IPS-18c (cell line): ENCODE results near the gene HSH2D.
"Not testable (repeated sequence)": the region's sequence is repeated elsewhere in the genome, so short reads cannot be mapped to it uniquely, and the experiment has no call there.

Experiments
- H3K4me3 ChIP-seq: 2 replicates; pipeline ENCODE4 v1.7.0; 2013; ENCODE audit warnings: low read depth, mild to moderate bottlenecking, low read length, moderate library complexity; ENCODE audit not compliant: insufficient read depth
- H3K9me3 ChIP-seq: one replicate; pipeline ENCODE4 v1.6.1; 2013; ENCODE audit warnings: mild to moderate bottlenecking, low read length, moderate library complexity; ENCODE audit not compliant: control insufficient read depth, insufficient read depth

The HSH2D gene

DNA sequence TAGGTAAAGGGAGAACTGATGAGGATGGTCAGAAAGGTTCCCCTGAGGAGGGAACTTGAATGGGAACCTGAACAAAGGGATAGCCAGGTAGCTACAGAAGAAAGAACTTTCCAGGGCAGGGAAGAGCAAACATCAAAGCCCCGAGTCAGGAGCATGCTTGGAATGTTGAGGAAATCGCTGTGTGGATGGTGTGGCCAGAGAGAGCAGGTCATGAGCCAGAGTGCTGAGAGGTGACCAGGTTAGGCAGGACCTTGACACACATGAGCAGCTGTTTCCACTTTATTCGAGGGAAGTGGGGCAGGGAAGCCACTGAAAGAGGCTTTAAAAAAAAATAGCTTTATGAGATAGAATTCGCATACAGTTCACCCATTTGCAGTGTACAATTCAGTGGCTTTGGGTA, 27.4 kb upstream of the HSH2D start:
- Histone ChIP-seq H3K4me3 (no peak overlapping the region), H3K9me3 (no peaks in the 10 kb centered on the region)

DNA sequence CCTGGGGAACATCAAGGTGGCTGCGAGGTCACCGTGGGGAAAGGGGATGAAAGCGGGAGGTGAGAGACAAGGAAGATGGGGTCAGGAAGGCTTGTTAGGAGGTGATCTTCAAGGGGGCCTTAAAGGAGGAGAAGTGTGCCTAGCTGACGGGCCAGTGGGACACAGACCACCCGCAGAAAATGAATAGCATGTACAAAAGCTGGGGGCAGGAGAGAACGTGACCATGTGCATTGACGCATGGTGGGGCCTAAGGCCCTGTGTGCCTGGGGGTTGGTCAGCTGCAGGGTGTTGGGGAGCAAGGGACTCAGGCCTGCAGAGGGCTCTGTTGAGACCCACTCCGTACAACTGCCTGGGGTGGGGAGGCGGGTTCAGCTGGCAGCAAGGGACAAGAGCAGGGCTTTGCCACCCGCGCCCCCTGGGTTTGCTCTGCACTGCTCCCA, 25.9 kb upstream of the HSH2D start:
- Histone ChIP-seq H3K9me3 (no peaks in the 10 kb centered on the region), H3K4me3 (no peak overlapping the region)

DNA sequence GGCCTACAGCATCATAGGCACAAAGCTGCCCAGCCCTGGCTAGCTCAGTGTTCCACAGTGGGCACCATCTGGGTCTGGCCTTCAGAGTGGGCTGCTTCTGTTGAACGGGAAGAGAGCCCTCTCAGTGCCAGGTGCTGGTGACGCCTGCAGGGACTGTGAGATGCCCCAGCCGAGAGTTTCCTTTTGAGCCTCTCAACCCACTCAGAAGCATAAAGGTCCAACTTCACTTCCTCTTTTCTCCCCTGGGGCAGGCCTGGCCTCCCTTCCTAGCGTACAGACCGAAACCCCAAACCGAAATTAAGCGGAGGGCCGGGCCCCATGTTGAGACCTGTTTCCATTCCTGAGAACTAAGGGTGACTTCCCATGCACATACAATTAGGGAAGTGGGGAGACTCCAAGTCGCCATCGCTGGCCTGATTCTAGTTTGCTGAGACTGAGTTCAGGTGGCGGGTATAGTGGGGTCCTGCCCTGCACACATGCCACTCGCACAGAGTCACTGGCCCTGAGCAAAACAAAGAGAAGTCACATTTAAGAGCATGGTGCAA, 24.9 kb upstream of the HSH2D start:
- H3K9me3 ChIP-seq: no peaks in the 10 kb centered on the region
- no peak overlapping the region for H3K4me3 ChIP-seq

DNA sequence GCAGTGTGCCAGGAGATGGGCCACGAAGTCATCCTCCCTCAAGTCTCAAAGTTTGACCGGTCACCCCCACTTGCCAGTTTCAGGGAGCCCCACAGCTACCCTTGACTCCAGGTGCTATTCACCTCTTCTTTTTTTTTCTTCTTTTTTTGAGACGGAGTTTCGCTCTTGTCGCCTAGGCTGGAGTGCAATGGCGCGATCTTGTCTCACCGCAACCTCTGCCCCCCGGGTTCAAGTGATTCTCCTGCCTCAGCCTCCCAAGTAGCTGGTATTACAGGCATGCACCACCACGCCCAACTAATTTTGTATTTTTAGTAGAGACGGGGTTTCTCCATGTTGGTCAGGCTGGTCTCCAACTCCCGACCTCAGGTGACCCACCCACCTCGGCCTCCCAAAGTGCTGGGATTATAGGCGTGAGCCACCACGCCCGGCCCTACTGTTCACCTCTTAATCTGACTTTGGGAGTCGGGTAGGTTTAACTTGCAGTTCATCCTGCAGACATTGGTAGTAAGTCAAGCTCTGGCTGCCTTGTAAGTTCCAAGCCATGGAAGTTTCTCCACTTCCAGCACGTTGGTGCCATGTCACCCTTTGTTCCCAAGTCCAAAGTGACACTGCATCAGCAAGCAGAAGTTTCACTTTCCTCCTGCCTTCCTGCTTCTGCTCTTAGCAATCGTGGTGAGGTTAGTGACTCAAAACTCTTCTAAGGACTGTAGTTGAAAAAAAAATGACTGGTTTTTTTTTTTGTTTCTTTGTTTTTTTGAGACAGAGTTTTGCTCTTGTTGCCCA, 24.2 kb upstream of the HSH2D start:
- not testable (repeated sequence) for H3K4me3 ChIP-seq, H3K9me3 ChIP-seq

DNA sequence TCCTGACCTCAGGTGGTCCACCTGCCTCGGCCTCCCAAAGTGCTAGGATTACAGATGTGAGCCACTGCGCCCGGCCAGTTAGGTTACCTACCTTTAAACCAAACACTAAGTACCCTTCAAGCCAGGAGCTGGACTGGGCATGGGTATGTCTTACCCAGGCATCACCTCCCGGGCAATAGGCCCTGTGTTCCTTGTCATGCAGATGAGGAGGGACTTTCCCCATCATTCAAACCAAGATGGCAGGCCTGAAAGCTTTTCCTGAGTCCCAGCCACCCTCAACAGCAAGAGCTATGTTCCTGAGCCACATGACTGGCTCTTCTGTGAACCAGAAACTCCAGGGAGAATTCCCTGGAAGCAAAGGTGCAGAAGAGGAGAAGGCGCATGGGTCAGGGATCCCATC, 22.3 kb upstream of the HSH2D start:
- no peak overlapping the region for H3K4me3 ChIP-seq
- H3K9me3 ChIP-seq: no peaks in the 10 kb centered on the region

DNA sequence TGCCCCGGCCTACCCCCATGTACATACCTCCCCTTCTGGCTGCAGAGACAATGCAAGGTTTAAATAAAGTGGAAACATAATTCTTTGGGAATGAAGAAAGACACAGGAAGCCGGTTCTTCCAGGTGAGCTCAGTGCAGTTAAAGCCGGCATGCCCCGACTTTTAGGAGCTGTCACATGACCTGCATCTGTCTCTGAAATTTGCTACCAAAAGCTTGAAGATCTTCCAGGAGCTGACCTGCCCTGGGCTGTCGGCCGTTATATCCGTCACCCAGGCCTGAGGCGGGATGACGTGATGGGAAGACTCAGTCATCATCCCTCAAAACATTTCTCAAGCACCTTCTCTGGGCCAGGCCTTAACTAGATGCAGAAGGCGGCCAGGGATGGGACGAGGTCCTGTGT, 21.5 kb upstream of the HSH2D start:
- Histone ChIP-seq H3K4me3 (no peak overlapping the region), H3K9me3 (no peaks in the 10 kb centered on the region)

DNA sequence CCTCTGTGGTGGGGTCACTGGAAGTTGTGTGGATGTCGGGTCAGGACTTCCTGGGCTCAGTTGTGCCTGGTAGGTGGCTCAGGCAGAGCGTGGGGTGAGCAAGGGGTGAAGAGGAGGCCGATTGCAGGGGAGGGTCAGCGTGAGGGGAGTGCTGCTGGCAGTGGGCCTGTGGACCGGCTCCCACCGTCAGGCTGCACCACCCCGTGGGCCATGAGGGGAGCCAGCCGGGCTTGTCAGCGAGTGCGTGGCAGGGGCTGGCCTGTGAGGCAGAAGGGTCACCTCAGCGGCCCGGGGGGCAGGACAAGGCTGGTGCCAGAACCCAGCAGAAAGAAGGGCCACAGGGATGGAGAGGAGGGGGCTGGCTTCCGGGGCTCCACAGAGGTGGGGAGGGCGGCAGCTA, 18.5 kb upstream of the HSH2D start:
- Histone ChIP-seq H3K9me3 (no peaks in the 10 kb centered on the region), H3K4me3 (no peak overlapping the region)

DNA sequence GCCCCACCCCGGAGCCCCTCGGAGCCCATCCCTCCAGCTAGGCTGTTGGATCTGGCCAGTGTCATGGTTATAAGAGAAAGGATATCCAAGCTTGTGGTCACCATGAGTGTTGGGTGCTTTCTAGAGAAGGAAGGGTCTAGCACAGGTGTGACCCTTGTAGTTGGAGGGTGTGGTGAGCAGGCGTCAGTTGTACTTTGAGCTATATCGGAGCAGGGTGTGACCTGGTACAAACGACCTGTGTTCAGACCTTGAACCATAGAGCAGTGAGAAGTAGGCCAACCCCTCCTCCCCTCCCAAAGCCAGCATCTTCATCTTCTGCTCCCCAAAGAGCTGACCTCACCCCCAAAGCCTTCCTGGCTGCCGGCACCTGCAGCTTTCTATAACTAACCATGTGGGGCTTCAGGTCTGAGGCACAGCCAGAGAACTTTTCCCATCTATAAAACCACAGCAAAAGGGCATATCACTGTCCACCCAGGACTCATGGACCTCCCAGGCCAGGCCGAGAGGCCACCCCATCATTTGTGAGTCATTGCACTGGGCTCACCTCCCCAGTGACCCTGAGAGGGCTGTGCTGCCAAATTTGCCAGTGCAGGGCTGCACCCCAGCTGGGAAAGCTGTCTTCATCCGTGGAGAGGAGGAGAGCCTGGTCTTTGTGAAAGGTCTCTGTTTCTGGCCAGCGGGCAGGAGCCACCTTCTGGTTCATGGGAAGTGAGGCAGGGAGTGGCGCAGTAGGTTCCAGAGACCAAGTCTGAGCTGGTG, 17.6 kb upstream of the HSH2D start:
- no peaks in the 10 kb centered on the region for H3K9me3 ChIP-seq
- H3K4me3 ChIP-seq: no peak overlapping the region

DNA sequence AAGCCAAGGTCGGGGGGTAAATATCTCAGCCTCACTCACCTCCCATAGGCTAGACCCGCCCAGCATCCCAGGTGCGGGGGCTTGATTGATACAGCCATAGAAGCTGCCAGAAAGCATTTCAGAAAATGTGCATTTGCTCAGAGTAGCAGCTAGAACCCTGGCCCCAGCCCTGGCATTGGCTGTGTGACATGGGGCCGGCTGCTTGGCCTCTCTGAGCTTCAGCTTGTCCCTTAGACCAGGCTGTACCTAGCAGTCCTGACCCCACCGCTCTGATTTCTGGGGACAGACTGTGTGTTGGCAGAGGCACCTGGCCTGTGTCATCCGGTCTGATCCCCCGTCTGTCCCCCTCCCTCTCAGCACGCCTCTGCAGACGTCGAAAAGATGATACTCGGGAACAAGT, 16.4 kb upstream of the HSH2D start:
- Histone ChIP-seq H3K9me3 (no peaks in the 10 kb centered on the region), H3K4me3 (no peak overlapping the region)

DNA sequence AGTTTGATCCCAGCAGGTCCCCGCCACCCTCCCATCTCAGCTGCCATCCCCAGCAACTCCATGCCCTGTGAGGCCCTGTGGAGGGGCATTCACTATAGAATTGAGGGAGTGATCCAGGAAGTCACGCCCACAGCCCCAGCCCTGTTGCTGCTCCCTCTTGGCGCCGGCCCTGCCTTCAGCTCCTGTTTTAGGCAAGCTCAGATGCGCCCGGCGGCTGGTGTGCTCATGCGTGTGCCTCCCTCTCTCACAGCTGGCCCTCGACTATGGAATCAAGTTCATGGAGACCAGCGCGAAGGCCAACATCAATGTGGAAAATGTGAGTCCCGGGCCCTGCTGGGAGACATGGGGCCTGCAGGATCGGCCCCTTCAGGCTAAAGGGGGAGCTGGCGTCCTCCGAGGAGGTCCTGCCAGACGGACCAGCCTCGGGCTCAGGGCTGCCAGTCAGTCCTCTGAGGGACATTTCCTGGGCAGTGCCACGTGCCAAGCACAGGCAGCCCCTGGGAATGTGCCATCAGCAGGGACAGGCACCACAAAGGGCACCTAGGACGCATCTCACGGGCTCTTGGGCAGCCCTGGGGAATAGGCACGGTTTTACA, 15.6 kb upstream of the HSH2D start:
- H3K9me3 ChIP-seq: no peaks in the 10 kb centered on the region
- no peak overlapping the region for H3K4me3 ChIP-seq

DNA sequence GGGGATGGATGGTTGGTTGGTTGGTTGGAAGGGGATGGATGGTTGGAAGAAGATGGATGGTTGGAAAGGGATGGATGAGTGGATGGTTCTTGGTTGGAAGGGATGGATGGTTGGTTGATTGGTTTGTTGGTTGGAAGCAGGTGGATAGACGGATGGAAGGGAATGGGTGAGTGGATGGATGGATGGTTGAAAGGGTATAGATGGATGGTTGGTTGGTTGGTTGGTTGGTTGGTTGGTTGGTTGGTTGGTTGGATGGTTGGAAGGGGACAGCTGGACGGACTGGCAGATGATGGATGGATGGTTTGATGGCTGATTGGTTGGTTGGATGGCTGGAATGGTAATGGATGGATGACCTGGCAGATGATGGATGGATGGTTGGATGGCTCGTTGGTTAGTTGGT, 11.8 kb upstream of the HSH2D start:
- Histone ChIP-seq H3K9me3 (no peaks in the 10 kb centered on the region), H3K4me3 (no peak overlapping the region)

DNA sequence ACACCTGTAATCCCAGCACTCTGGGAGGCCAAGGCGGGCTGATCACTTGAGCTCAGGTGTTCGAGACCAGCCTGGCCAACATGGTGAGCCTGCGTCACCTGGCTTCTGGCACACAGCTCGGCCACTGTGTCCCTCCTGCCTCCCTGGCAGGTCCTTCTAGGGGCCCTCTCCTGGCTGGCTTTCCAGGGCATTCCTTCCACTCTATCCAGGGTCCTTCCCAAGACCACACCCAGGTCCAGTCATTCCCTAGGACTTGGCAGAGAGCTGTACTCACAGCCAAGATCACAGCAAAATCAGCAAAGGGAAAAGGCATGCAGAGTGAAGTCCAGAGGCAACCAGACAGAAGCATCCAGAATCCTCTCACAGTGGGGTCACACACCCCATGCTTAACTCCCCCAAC, 9.7 kb upstream of the HSH2D start:
- H3K4me3 ChIP-seq: no peak overlapping the region

DNA sequence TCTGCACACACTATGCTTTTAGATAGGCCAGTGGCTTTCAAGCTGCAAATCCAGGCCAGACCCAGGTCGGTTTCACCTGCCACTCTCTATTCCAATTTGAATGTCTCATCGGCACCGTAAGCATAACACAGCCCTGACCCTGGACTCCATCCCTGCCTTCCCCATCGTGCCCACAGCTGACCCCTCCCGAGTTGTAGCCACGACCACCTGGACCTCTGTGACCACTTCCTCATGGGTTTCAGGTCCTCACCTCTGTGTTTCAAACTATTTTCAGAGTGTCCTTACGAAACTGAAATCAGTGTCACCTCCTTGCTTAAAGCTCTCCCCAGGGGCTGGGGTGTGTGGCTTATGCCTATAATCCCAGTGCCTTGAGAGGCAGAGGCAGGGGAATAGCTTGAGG, 9.0 kb upstream of the HSH2D start:
- Histone ChIP-seq H3K9me3 (no peaks in the 10 kb centered on the region), H3K4me3 (no peak overlapping the region)

More for the DNA sequence above, 9.7 kb upstream of the HSH2D start:
- H3K9me3 ChIP-seq: no peaks in the 10 kb centered on the region

DNA sequence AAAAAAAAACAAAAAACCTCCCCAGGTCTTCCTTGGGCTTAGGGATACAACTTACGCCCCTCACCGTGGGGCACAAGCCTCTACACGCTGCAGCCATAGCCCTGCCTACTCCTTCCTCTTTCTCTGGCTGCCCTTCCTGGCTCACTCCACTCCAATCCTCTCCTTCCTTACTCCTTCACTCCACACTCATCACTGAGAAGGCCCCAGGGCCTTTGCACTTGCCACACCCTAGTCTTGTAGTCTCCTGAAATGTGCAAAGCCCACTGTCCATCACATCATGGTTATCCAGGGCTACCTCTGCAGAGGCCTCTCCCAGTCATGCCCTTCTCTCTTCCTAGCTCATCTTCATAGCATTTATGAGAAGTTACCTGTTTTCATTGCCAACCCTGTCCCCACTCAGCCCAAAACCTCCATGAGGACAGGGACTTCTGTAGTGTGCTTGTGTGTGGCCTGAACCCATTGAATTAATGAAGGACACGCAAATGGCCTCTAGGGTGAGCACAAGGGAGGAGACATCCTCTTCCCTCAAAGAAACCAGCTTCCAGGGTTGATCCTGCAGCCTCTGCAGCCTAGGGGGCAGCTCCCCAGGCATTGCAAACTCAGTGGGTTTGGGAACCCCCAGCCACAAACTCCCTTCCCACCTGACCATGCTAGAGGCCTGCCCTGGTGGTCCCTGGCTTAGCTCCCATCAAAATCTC, 7.9 kb upstream of the HSH2D start:
- no peaks in the 10 kb centered on the region for H3K9me3 ChIP-seq
- H3K4me3 ChIP-seq: no peak overlapping the region

DNA sequence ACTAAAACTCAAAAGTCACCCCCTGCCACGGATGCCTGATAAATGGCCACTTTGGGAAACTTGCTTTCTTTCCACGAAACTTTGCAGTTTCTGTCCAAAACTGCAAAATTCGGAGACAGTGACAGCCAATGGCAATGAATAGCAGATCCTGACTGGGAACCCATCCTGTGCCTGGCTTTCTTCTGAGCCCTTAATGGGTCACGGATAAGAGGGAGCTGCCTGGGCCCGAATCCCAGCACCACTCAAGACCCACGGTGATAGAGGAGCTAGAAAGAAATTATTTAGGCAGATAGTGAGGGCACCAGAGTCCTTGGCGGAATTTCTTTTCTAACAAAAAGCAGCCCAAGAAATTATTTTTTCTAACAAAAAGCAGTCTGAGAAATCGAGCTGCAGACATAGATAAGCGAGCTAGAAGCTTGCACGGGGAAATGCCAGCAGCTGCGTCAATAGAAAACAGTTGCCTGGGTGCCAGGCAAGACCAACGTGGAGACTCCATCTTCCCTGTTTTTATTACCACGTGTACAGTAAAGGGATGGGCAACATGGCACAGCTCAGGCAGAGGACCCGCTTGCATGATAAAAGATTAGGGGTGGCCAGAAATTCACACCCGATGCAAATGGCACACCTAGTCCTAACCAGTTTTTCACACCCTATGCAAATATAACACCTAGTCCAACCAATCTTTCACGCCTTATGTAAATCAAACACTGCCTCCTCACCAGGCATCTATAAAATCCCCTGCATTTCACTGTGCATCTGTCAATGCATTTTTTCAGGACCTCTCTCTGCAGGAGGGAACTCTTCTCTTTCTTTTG, 7.1 kb upstream of the HSH2D start:
- H3K4me3 ChIP-seq: no peak overlapping the region

DNA sequence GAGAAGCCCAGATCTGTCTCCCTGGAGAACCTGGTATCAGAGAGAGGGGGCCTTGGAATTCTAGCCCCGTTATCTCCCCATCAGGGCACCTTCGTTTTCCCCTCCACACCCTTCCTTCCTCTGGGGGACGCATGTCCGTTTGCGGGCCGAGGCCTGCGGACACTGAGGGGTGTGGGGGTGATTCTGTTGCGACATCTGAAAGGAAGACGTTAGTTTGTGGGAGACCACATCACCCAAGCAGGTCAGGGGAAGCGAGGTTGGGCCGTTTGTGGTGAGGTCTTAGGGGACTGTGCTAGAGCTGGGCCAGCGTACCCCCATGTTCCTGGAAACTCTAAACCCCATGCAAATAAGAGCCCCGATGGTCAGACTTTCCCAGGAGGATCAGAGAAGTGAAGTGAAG, 3.7 kb upstream of the HSH2D start:
- Histone ChIP-seq H3K9me3 (no peaks in the 10 kb centered on the region), H3K4me3 (no peak overlapping the region)

More for the DNA sequence above, 7.1 kb upstream of the HSH2D start:
- no peaks in the 10 kb centered on the region for H3K9me3 ChIP-seq

DNA sequence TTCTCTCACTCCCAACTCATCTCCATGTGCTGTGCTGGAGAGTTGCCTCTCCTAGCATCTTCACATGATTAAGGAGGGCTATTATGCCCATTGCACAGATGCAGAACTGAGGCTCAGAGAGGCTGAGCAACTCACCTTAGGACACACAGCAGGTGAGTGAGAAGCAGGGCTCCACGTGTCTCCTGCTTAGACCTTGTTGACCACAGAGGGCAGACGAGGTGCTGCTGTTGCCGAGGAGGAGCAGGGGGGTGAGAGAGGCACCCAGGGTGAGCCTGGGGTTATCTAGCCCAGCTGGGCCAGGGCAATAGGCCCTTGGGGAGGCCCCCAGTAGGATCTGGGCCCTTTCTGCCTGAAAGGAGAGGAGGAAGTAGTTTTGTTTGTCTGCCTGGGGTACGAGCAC, 2.4 kb upstream of the HSH2D start:
- H3K9me3 ChIP-seq: no peaks in the 10 kb centered on the region
- no peak overlapping the region for H3K4me3 ChIP-seq
